SU-DHL-6 (cell line): ENCODE results near the gene ATE1.

Experiments
- EZH2phosphoT487 ChIP-seq: fragments of 200-600 bp; sonication (generic), shearing (Covaris generic); conservative IDR thresholded peaks from 2 replicates; pipeline ENCODE4 v1.6.1; 2018; ENCODE audit warnings: mild to moderate bottlenecking, antibody characterized with exemption, low read length, moderate library complexity, mixed read lengths
- TF ChIP-seq, protein P1 (sequence below): fragments of 200-600 bp; sonication (generic); IDR thresholded peaks from one replicate; pipeline ENCODE4 v1.5.1; 2017; ENCODE audit warnings: antibody characterized with exemption, mild to moderate bottlenecking, low read length, moderate library complexity; ENCODE audit not compliant: insufficient read depth, poor library complexity, severe bottlenecking

- TF ChIP-seq, protein P1, sequence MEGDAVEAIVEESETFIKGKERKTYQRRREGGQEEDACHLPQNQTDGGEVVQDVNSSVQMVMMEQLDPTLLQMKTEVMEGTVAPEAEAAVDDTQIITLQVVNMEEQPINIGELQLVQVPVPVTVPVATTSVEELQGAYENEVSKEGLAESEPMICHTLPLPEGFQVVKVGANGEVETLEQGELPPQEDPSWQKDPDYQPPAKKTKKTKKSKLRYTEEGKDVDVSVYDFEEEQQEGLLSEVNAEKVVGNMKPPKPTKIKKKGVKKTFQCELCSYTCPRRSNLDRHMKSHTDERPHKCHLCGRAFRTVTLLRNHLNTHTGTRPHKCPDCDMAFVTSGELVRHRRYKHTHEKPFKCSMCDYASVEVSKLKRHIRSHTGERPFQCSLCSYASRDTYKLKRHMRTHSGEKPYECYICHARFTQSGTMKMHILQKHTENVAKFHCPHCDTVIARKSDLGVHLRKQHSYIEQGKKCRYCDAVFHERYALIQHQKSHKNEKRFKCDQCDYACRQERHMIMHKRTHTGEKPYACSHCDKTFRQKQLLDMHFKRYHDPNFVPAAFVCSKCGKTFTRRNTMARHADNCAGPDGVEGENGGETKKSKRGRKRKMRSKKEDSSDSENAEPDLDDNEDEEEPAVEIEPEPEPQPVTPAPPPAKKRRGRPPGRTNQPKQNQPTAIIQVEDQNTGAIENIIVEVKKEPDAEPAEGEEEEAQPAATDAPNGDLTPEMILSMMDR: no peak
- TF ChIP-seq EZH2phosphoT487: no peak
Observed at GRCh38 chr10:121715076-121715475, 212.8 kb downstream of the ATE1 start.
